Activated effector memory CD4-positive, alpha-beta T cell treated with Interleukin-2 at 50 U/mL for 16 hours (primary cell): ENCODE data around the gene RPAP2.
"Not testable (repeated sequence)": the region's sequence is repeated elsewhere in the genome, so short reads cannot be mapped to it uniquely, and the experiment has no call there.

Experiments used
- DNase-seq: peaks from one replicate; pipeline ENCODE4 v3.0.0-alpha.2; 2020

Gene RPAP2

DNA sequence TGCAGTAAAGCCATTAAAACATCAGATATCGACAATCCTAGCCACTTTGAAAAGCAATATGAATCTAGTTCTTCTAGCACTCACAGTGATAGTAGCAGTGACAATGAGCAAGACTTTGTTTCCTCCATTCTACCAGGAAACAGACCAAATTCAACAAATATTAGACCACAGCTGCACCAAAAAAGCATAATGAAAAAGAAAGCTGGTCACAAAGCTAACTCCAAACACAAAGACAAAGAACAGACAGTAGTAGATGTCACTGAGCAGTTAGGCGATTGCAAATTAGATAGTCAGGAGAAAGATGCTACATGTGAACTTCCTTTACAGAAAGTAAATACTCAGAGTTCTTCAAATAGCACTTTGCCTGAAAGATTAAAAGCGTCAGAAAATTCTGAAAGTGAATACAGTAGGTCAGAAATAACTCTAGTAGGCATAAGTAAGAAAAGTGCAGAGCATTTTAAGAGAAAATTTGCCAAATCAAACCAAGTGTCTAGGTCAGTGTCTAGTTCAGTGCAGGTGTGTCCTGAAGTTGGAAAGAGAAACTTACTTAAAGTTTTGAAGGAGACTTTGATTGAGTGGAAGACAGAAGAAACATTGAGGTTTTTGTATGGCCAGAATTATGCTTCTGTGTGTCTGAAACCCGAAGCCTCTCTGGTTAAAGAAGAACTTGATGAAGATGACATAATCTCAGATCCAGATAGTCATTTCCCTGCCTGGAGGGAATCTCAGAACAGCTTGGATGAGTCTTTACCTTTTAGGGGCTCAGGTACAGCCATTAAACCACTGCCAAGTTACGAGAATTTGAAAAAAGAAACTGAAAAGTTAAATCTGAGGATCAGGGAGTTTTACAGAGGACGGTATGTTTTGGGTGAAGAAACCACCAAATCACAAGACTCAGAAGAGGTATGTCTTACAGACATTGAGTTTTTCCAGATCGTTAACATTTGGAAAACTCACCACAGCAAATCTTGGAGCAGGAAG is 24.9 kb downstream of the RPAP2 start:
- no peak for DNase-seq

DNA sequence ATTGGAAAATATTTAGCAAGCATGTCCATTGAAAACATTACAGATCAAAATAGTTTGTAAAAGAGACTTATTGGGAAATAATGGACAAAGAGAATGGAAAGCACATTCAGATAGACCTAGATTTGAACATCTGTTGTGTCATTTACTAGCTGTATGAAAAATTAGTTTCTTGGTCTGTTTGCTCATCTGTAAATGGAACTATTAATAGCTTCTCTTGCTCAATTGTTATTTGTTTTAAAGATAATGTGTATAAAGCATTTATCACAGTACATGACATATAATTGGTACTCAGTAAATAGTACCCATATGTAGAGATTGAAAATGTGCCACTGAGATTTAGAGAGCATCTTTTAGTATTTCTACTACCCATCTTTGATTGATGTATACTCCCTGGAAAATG is 25.9 kb downstream of the RPAP2 start:
- DNase-seq, result no peak

DNA sequence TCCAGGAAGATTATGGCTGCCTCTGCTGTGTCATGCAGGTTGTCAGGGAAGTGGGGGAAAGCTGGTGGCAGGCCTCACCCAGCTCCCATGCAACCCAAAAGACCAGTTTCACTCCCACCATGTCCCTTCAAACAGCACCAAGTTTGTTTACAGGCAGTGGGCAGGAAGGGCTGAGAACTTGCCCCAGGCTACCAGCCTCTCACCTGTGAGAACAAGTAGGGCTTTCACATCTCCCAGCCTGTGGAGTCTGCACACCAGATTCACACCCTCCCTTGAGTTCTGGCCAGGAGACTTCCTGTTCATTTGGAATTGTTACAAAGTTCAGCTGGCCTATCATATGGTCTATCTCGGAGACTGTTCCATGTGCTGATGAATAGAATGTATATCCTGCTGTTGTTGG is 27.8 kb downstream of the RPAP2 start:
- no peak for DNase-seq

DNA sequence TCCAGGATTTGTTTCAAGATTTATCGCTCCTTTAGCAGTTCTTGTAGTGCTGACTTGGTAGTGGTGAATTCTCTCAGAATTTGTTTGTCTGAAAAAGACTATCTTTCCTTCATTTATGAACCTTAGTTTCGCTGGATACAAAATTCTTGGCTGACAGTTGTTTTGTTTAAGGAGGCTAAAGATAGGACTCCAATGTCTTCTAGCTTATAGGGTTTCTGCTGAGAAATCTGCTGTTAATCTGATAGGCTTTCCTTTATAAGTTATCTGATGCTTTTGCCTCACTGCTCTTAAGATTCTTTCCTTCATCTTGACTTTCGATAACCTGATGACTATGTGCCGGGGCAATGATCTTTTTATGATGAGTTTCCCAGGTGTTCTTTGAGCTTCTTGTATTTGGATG is 28.9 kb downstream of the RPAP2 start:
- DNase-seq, result no peak

DNA sequence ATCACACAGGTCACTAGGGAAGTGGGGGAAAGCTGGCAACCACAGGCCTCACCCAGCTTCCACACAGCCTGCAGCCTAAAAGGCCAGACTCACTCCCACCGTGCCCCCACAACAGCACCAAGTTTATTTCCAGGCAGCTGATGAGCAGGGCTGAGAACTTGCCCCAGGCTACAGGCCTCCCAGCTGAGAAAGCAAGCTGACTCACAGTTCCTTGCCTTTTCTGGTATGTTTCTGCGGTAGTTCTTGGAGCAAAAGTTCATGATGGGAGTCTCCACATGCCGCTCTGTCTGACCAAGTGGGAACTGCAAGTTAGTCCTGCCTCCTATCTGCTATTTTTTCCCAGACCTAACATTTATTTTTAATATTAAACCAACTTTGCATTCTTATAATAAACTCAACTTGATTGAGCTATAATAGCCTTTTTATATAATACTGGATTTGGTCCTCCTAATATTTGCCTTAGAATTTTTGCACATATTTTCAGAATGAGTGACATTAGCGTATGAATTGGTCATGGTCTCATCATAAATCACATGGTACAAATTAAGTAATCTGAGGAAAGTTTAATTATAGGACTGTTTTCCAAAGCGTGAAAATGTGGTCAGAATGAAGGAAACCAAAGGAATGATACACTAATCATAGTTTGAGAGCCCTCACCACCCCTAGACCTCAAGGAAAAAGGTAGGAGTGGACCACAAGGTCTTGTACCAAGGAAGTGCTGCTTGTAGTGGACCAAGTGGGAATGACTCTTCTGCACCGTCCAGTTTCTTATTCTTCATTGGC is 30.7 kb downstream of the RPAP2 start:
- no peak for DNase-seq

DNA sequence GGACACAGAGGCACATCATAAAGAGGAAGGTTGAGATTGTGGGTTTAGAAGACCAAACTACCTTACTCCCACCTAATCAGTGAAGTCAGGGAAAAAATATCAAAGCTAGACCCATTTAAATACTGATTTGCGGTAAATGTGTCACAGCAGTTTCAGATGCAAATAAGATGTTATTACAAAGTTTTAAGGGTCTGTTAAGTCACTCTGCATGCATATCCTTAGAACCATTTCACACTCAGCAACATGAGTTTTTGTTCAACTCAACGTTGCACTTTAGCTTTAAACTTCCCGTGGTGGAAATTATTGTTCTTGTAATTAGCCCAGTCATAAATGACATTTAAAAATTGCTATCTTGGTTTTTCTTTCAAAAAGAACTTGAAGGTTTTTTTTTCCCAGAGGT is 34.8 kb downstream of the RPAP2 start:
- no peak for DNase-seq

DNA sequence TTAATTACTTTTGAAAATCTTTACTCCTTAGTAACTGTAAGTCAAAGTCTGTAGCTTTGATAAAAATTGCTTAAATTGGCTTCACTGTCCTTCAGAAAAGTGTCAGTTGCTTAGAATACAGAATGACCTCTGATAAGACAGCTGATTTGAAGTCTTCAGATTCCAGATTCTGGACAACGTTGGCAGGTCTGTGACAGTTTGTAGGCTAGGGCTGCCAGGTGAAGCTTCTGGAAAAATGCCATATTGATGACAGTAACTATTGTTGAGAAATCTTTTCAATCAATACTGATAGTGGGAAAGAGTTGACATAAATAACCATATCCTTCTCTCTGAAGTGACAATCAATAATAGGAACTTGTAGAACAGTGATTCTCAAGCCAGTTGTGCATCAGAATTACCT is 41.3 kb downstream of the RPAP2 start:
- DNase-seq, result no peak

DNA sequence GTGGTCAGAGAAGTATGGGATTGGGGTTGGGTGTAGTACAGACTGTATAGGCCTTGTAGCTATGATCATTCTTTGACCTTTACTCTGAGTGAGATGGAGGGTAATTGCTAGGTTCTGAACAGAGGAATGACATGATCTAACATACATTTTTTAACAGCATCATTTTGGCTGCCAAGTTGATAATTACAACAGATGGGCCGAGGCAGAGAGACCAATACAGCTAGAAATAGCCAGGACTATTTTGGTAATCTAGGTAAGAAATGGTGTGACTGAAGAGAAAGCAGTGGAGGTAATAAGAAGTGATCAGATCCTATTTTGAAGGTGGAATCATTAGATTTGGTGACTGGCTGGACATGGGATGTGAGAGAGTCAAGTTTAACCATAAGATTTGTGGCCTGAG is 43.5 kb downstream of the RPAP2 start:
- DNase-seq, result no peak

DNA sequence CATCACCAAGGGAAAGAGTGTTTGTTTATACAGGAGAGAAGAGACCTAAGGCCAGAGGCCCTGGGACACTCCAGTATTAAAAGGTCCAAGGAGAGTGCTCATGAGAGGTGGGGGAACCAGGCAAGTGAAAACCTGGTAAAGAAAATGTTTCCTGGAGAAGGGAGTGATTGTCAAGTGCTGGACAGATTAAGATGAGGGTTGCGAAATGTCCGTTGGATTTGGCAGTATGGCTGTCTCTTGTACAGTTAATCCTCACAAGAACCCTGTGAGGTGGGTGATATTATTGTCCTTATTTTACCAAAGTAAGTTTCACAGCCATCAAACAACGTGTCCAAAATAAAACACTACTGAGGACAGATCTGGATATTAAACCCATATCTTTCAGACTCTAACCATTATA is 44.2 kb downstream of the RPAP2 start:
- no peak for DNase-seq

DNA sequence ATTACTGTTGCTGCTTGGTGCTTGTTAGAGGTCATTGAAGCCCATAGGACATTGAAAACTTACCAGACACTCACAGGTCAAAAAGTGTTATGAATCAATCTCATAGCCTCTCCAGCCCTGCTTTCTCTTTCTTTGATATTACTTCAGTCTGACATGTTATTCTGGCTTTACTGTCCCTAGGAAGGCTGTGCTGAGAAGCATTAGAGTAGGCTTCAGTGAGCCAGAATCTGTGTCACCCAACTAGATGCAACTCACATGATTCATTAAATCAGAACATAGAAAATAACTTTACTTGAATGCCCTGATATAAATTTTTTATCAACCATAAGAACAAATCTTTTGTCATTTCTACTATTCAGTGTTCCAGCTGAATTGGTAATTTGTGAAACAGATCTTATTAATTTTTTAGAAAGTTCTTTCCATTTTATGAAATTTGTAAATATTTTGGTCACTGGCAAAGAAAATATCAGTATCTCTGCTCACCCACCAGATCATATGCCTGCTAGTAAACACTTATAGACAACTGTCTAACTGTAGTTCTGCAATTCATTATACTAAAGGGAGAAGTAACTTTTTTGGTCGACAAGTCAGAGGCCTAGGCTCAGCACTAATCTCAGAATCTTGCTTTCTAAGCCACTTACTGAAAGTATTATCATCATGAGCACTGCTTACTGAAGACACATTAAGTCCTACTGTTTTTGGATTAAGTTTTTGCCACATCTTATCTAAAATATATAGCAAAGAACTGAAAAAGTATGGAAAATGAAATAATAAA is 48.2 kb downstream of the RPAP2 start:
- no peak for DNase-seq

DNA sequence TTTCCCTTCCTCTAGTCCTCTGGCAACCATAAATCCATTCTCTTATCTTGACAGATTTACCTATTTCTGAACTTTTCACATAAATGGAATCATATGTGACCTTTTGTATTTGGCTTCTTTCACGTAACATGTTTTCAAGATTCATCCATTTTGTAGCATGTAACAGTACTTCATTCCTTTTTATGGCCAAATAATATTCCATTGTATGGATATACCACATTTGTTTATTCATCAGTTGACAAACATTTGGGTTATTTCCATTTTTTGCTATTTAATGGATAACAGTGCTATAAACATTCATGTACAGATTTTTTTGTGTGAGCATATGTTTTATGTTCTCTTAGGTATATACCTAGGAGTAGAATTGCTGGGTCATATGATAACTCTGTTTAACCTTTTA is 54.0 kb downstream of the RPAP2 start:
- DNase-seq, result no peak

DNA sequence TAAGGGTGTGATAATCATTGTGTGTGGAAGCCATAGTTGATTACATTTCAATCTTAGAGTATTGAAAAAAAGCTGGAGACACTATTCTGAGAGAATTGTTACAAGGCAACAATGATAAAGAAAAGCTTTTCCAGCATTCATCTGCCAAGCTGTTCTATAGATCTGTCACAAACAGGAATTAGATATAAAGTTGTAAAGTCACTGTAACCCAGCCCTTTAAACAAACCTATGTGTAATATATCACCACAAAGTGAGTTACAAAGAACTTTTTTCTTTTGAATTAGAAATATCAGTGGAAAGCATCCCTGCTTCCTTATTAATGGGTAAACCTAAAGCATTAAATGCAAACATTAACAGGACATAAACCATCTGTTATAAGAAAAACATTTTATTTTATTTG is 55.4 kb downstream of the RPAP2 start:
- DNase-seq, result no peak

DNA sequence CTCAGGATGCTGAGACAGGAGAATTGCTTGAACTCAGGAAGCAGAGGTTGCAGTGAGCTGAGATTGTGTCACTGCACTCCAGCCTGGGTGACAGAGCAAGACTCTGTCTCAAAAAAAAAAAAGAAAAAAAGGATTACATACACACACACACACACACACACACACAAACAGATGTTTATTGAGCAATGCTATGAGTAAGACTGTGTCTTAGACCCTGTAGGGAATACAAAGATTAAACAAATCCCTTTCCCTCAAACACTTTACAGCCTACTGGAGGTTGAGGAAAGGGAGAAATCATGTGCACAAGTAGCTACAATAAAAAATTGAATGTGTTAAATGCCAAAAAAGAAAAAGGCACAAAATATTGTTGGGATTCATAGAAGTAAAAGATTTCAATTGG is 58.1 kb downstream of the RPAP2 start:
- no peak for DNase-seq

DNA sequence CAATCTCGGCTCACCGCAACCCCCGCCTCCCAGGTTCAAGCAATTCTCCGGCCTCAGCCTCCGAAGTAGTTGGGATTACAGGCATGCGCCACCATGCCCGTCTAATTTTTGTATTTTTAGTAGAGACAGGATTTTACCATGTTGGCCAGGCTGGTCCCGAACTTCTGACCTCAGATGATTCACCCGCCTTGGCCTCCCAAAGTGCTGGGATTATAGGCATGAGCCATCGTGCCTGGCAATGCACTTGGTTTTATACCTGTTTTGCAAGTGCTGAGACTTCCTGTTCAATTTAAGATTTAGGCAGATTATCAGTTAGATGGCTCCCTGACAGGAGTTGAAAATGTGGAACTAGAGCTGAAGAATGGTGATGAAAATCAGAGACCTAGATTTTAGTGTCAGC is 60.5 kb downstream of the RPAP2 start:
- not testable (repeated sequence) for DNase-seq

DNA sequence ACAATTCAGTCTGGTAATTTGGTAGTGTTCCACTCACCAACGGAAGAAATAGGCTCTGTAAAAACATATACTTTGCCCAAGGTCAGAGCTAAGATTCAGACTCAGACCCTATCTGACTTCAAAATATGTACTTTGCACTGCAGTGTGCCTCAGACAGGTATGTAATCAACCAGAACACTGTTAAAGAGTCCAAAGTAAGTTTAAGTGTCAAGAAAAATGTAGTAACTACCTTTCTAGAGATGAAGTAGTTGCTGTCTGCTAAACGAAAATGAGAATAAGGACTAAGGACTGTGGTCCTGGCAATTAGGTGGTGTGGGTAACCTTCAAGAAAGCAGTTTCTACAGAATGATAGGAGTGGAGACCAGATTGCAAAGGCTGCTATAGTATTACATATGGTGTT is 61.1 kb downstream of the RPAP2 start:
- no peak for DNase-seq

DNA sequence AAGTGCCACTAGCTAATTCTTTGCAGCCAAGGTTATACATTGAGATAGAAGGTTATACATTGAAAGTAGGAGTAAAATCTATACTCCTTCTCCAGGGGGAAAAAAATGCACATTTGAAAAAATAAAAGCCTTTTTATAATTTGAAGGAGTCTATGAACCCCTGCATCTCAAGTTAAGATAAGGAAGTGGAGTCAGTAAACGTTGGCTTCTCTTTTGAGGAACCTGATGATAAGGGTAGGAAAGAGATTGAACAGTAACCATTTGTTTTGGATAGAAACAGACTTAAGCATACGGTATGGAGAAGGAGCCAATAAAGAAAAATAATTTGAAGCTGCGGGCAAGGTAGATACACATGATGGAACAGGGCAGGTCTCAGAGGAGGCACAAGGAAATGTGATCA is 64.1 kb downstream of the RPAP2 start:
- no peak for DNase-seq

DNA sequence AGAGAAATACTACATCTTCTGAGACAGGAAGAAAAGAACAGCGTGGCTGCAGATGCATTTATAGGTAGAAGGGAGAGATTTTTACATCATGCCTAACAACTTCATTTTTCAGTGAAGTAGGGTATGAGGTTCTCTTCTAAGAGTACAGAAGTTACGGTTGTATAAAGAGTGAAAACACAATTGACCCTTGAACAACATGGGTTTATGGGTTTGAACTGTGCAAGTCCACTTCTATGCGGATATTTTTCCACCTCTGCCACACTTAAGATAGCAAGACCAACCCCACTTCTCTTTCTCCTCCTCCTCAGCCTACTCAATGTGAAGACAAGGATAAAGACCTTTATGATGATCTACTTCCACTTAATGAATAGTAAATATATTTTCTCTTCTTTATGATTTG is 64.5 kb downstream of the RPAP2 start:
- no peak for DNase-seq

DNA sequence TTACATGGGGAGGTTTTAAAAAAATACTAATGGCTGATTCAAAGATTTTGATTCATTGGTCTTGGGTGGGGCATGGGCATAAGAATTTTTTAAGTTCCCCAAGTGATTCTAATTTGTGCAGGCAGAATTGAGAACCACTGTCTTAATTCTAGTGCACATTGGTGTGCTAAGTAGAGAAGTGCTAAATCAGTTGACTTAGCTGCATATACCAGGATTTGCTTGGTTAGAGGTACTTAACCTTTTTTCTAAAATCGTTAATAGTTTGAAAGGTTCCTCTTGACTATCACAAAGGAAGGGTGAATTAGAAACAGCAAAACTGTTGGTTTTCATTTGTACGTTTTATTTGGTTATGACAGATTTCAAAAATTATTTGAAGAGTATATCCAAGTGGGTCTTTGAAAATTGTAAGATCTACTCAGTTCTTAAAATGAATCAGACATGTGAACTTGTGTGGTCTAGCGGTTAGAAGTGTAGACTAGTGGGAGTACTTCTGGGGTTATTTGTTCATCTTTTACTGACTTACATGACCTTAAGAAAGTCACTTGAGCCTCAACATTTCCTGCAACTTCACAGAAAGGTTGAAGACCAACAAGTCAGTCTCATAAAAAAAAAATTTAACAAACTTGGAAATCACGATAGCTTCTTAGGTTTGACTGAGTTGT is 66.7 kb downstream of the RPAP2 start:
- DNase-seq, result no peak

DNA sequence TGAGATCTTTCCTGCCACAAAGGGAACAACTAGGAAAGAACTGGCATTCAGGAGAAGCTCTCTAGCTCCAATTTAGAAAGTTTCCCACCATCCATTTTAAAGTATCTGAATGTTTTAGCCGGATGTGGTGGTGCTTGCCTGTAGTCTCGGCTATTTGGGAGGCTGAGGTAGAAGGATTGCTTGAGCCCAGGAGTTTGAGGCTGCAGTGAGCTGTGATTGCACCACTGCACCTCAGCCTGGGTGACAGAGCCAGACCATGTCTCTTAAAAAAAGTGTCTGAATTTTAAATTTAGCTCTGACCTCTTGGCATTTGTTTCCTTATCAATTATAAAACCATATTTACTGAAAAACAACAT is 67.2 kb downstream of the RPAP2 start:
- no peak for DNase-seq

DNA sequence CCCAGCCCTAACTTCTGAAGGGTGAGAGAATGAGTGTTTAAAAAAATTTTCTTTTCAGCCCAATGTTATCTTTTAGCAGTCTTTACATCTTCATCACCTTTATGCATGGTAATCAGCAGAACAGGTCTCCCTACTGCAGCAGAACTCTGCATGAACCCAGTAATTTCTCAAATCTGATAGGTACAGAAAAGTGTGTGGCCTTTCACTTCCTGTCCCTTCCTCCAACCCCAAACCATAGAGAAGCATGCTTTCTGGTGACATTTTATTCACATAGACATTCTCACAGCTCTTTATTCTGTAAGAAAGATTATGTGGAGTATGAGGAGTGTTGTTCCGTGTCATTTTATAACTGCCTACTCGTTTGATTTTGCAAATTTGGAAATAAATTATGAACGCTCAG is 68.6 kb downstream of the RPAP2 start:
- DNase-seq, result no peak

DNA sequence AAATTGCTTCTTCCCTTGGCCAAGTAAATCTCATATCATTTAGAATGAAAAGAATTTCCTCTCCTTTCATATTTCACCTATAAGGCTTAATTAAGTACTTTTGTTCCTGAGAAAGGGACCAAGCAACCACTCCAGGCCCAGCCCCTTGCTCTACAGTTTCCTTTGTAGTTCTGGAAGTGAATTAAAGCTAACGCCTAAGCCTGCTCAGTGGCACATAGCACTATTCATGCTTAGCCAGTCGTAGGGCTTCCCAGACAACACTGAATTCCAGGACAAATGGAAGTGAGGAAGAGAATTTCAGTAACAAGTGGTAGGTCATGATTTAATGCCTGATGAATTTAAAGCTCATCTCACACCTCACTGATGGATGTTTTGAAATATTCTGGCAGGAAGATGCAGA is 73.3 kb downstream of the RPAP2 start:
- no peak for DNase-seq

DNA sequence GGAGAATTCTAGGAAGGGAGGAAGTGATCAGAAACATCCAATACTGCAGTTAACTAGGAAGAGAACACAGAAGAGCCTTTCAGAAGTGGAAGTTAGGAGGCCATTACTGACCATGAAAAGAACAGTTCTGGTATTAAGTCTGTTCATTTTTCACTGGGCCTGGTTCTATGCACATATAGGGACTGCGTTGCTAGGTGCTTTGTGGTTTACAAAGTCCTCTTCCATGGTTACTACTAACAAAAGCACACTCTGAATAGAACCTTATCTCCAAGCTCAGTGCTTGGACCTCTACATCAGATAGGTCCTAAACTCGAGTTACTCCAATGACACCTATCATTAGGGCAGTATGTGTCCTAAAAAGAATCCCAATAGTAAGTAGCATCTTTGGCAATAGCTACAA is 75.4 kb downstream of the RPAP2 start:
- DNase-seq, result no peak

DNA sequence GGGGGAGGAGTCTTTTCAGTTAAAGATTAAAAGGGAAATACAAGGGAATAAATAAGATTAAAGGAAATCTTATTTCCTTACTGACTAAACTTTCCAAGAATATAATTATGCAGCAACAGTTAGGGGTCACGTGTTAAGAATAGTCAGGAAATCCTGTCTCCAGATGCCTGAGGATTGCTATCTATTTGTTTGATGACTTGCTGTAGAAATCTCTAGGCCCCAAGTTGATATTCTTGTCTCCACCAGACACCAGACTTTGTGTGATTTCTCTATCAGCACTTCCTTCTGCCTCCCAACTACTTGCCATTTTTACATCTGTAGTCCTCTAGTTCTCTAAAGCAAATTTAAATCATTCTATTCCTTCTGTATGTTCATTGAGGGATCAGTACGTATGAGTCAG is 77.5 kb downstream of the RPAP2 start:
- no peak for DNase-seq
